DMS153 (cell line): ENCODE data around the gene CDK9.
"Not testable (repeated sequence)": the region's sequence is repeated elsewhere in the genome, so short reads cannot be mapped to it uniquely, and the experiment has no call there.

Experiments
- DNase-seq: peaks from one replicate; lab custom pipeline; 2025; lab: John Stamatoyannopoulos, UW

The CDK9 gene

DNA sequence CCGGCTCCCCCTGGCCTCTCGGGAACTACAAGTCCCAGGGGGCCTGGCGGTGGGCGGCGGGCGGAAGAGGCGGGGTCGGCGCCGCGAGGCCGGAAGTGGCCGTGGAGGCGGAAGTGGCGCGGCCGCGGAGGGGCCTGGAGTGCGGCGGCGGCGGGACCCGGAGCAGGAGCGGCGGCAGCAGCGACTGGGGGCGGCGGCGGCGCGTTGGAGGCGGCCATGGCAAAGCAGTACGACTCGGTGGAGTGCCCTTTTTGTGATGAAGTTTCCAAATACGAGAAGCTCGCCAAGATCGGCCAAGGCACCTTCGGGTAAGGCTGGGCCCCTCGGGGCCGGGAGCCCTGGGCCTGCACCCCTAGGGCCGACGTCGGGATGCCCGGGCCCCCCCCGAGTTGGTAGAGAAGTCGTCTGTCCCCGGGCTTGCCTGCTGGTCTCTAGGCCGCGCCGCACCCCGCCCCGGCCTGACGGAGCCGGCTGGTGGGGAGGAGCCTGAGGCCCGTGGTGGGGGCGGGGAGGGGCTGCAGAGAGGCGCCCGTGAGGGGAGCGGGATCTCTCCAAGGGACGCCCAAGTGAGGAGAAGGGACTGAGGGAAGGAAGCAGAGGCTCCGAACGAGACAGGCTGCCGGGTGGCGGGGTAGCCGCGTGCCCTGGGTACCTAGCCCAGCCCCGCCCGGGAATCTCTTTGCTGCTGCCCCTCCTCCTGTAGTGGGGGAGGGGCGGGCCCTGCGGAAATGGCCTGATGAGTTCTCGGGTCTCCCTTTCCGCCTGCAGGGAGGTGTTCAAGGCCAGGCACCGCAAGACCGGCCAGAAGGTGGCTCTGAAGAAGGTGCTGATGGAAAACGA lies at the start of gene CDK9:
Gene CDK9 (plus strand): TSS at position 102 of the 840 bp plus-strand sequence. CDS start 115 bp downstream, at position 217.
- DNase-seq: peak; percentile 70

DNA sequence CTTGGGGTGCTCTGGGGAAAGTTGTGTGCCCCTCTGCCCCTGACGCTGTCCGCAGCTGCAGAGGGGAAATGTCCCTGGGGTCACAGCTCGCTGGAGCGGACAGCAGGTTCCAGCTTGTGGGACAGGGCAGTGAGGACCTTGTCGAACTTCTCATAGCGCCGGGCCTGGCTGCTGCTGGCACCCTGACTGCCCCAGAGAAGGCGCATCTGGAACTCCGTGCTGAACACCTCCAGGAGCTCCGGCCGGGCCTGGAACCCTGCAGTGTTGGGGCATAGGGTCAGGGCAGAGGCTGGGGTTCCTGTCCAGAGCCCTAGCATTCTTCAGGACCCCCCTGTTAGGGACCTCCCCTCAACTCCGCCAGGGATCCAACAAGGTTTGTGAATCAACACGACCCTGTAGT lies 47.2 kb upstream of the CDK9 start:
- no peak for DNase-seq

DNA sequence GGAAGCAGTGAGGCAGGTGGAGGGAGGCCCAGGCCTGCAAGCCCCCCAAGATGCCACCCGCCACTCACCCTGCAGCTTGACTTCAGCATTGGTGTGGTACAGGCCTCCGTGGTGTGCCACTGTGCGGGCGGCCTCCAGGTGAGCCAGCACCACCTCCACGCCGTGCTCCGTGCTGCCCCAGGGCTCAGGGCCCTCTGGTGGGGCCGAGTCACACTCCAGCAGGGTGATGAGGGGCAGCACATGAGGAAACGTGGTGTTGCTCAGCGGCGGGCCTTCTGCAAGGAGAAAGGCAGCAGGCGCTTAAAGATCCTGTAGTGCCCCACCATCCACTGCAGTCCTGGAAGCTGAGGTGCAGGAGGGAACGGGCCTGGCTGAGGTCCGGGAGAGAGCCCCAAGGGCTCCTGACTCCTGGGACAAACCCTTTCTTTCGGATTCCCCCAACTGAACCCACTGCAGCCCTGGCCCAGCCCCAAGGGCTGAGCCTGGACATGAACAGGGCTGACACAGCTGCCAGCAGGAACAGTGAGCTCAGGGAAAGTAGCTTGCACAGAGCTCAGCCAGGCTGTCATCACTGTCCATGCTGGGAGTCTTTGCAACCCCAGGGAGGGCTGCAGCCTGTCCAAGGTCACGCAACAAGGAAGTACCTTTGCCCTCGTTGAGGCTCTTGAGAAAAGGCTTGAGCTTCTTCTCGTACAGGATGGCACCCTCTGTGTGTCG lies 46.1 kb upstream of the CDK9 start:
- no peak for DNase-seq

DNA sequence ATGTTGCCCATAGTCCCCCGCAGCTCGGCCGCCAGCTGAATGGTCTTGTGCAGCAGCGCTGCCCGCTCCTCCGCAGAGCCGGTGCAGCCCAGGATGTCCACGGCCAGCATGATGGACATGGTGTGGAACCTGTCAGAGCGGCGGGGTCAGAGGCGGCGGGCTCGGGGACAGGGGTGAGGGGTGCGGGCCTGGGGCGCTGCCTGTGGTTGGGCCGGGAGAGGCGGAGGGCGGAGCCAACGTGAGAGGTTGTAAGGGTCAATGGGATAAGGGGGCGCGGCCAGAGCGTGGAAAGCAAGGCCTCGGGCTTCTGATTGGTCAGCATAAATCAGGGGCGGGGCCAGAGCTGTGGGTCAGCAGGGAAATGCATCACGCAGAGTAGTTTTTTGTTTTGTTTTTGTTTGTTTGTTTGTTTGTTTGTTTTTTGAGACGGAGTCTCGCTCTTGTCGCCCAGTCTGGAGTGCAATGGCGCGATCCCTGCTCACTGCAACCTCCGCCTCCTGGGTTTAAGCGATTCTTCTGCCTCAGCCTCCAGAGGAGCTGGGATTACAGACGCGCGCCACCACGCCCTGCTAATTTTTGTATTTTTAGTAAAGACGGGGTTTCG lies 43.9 kb upstream of the CDK9 start:
- no peak for DNase-seq

DNA sequence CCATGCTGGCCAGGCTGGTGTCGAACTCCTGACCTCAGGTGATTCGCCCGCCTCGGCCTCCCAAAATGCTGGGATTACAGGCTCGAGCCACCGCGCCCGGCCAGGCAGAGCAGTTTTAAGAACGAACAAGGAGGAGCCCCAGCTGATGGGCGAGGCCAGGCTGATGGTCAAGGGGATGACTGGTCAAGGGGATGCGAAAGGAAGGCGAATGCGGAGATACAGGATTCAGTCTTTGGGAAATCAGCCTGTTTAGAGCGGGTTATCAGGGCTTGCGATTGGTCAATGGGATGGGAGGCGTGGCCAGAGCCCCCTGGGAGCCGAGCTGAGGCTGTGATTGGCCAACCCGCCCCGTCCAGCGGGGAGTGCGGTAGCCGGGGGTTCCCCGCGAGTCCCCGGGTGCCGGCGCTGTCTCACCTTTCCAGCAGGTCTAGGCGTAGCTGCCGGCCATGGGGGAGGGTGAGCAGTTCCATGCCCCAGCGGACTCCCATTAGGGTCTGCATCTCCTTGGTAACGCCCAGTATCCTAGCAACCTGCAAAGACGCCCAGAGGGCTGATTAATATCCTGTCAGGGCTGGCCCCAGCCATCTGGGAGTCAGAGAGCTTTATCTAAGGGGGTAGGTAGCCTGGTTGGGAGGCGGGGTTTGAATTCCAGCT lies 43.3 kb upstream of the CDK9 start:
- DNase-seq: peak; percentile 61

- no peak for DNase-seq
These were observed 41.3 kb upstream of the CDK9 start for GRCh38 chr9:127744398-127745110.

DNA sequence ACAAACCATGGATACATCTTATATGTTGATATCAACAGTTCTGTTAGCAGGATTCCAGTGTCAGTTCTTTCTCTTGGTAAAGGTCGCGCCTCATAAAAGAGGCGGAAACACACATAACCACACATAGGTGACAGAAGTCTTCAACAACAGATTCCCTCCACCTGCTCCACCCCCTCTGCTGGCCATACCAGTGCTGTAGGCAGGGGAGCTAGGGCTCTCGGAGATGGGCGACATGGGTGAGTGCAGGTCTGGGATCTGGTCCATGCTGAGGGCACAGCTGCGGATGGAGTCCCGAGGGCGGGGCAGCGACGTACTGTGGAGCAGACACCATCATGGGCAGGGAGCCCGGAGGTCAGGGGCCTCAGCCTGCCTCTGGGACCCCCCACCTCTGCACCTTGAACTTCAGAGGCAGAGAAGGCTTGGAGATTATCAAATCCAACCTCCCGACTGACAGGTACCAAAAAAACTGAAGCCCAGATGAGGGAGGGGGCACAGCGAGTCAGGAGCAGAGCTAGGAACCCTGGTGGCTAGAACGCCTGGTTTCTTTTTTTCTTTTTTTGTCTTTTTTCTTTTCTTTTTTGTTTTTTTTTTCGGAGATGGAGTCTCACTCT lies 38.8 kb upstream of the CDK9 start:
- no peak for DNase-seq

GRCh38 chr9:127749090-127749787 lies 36.6 kb upstream of the CDK9 start:
- no peak for DNase-seq

DNA sequence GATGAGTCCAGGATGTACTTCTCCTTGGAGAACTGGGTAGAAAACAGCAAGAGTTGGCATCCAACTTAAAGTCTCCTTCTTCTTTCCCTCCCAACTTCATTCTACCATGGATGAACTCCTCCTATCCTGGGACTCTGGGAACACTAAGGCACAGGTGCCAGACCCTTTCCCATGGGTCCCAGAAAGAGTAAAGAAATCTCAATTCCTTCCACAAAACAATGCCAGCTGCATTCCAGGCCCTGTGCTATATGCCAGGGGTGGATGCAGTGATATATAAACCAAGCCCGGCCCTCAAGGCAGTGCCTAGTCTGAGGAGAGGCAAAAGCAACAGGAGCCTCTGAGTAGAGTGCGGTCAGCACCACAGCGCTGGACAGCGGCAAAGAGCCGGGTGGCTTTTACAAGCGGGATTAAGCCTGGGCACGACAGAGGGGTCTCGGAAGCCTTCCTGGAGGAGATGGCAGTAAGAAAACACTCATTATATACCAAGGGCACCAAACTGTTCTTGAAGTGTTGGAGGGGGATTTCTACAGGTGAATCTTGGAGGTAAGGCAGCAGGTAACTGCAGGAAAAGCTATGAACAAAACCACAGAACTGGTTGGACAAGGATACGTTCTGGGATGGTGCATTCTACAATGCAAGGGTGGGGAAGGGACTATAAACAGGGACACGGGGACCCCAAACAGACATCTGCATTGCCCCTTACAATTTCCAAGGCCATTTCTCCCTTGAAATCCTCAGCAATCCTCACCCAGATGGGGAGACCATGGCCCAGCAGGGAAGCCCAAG lies 34.4 kb upstream of the CDK9 start:
- DNase-seq: no peak

GRCh38 chr9:127753148-127753547 lies 32.7 kb upstream of the CDK9 start:
- DNase-seq: no peak

- no peak for DNase-seq
These were observed 32.2 kb upstream of the CDK9 start for GRCh38 chr9:127753622-127754021.

GRCh38 chr9:127754099-127755060 lies 31.5 kb upstream of the CDK9 start:
- no peak for DNase-seq

DNA sequence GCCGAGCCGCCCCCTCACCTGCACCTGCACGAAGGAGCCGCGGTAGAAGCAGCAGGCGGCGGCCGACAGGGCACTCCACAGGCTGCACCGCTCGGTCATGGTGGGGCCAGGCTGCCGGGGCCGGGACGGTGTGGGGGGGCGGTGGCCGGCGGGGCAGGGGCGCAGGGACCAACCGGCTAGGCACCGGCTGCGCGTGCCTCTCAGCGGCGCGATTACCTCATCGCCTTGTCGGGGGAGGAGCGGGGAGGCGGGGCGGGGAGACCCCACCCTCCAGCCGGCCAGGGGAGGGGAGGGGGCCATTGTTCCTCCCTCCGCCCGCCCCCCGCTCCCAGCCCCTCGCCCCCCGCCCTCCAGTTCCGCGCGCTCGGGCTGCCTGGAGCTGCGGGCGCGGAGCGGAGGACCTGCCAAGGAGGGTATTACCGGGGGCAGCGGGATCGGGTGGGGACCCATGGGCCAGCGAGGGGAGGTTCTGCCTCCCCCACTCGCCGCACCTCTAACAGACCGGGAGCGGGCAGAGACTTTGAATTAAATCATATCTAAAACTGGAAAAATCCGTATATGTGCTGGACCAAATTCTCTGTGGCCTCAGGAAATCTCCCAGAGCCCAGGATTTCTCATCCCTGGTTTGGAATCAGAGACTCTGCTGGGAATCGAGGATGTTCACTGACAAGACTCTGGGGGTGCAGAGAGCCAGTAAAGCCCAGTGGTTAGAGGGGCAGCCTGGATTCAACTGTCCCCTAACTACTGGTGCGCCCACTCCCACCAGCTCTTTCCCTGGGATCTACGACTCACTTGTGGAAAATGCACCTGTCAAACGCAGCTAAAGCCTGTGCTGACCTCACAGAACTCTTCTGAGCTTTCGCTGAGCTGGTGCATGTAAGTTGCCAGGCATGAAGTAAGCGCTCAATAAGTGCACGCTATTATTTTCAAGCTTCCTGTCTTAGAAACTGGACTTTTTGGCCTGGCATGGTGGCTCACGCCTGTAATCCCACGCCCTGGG lies 30.5 kb upstream of the CDK9 start:
- DNase-seq: no peak

DNA sequence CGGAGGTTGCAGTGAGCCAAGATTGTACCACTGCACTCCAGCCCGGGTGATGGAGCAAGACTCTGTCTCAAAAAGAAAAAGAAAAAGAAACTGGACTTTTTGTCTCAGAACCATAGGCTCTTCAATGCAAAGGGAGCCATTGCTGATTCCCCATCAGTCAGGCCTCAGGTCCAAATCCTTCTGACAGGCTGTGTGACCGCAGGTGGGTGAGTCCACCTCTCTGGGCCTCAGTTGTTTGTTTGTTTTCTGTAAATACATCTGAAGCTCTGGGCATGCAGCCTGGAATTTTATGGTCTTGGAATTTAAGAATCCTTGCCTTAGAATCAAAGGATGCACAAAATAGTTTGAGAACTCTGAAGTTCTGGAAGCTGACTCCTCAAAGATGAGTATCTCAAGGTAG lies 29.6 kb upstream of the CDK9 start:
- no peak for DNase-seq

DNA sequence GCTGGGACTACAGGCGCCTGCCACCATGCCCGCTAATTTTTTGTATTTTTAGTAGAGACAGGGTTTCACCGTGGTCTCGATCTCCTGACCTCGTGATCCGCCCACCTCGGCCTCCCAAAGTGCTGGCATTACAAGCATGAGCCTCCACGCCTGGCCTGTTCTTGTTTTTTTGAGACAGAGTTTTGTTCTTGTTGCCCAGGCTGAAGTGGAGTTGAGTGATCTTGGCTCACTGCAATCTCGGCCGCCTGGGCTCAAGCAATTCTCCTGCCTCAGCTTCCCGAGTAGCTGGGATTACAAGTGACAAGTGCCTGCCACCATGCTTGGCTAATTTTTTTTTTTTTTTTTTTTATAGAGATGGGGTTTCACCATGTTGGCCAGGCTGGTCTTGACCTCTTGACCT lies 29.1 kb upstream of the CDK9 start:
- not testable (repeated sequence) for DNase-seq

GRCh38 chr9:127758843-127759242 lies 27.0 kb upstream of the CDK9 start:
- DNase-seq: no peak

DNA sequence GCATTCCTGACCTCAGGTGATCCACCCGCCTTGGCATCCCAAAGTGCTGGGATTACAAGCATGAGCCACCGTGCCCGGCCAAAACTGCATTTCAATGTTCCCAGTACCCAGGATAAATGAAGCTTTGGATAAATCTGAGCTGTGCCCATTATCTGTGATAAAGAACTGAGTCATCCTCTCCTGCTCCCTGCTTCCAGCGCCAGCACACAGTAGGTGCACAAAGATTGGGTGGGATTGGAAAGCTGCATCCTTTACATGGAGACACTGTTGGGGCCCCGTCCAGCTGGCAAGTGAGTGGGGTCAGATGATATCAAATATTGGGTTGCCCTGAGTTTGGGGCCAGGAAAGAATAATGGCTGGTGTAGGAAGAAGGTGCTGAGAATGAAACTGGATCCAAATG lies 24.8 kb upstream of the CDK9 start:
- DNase-seq: no peak
